GM19438 (cell line): ENCODE data around the gene ARID1B.

Source experiments
- ATAC-seq: cut with Tn5 transposase; IDR thresholded peaks from one replicate; pipeline ENCODE4 v1.9.1; 2021; ENCODE audit warnings: low read depth; ENCODE audit not compliant: unreplicated experiment

Gene ARID1B

GRCh38 chr6:157193443-157193996, 416.3 kb downstream of the ARID1B start:
- ATAC-seq = no peak

GRCh38 chr6:157194110-157194509, 416.9 kb downstream of the ARID1B start:
- no peak for ATAC-seq

DNA sequence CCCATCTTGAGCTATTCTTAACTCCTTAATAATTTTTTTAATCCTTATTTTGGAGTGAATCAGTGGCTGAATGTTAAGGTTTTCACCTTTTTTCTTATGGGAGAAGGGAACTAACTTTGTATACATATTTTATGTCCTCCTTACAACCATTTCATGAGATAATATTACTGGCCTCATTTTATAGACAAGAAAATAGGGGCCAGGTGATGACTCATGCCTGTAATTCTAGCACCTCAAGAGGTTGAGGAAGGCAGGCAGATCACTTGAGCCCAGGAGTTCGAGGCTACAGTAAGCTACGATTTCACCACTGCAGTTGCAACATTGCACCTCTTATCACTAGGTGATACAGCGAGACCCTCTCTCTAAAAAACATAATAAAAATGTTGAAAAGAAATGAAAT, 417.5 kb downstream of the ARID1B start:
- no peak for ATAC-seq

DNA sequence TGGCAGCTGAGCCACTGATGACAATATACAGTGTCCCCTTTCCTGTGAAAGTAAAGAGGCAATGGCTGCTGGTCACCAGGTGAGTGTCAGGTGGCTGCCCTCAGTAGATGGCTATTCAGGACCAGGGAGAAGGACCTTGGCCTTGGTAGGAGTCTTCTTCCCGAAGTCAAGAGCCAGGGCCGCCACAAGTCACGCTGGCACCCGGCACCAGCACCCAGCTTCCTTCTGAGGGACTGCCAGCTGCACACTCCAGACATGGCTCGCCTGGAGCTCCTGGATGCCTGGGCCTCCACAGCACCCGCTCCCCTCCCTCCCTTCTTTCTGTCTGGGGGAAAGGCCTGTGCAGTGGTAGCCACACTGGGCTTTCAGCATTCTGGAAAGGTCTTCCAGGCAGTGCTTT, 419.2 kb downstream of the ARID1B start:
- ATAC-seq = no peak

GRCh38 chr6:157198425-157199279, 421.5 kb downstream of the ARID1B start:
- no peak for ATAC-seq

DNA sequence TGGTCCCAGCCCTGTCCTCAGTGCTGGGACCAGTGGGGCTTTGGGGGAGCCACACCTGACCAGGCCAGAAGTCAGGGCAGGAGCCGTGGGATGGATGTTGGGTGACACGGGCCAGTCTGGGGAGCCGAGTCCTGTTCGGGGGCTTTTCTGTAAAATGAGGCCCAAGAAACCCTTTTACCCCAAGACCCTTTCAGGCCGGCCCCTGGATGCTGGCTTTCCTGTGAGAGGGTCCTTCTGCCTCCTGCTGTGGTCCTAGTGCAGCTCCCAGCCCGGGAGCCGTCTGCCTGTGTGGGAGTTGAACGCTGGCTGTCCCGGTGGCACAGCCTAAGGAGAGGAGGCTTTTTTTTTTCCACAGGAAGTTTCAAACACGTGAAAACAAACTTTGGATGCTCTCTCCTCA, 422.9 kb downstream of the ARID1B start:
- ATAC-seq = no peak

DNA sequence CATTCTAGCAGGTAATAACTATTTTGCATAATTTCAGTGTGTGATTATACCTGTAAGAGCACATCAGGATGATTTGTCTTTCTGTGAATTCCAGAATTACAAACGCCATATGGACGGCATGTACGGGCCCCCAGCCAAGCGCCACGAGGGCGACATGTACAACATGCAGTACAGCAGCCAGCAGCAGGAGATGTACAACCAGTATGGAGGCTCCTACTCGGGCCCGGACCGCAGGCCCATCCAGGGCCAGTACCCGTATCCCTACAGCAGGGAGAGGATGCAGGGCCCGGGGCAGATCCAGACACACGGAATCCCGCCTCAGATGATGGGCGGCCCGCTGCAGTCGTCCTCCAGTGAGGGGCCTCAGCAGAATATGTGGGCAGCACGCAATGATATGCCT, 423.4 kb downstream of the ARID1B start:
- no peak for ATAC-seq

DNA sequence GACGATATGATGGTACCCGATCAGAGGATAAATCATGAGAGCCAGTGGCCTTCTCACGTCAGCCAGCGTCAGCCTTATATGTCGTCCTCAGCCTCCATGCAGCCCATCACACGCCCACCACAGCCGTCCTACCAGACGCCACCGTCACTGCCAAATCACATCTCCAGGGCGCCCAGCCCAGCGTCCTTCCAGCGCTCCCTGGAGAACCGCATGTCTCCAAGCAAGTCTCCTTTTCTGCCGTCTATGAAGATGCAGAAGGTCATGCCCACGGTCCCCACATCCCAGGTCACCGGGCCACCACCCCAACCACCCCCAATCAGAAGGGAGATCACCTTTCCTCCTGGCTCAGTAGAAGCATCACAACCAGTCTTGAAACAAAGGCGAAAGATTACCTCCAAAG, 423.9 kb downstream of the ARID1B start:
- ATAC-seq = no peak

- peak; percentile 100 for ATAC-seq
Measured at GRCh38 chr6:157203312-157203744, 426.1 kb downstream of the ARID1B start.

GRCh38 chr6:157203764-157204163, 426.6 kb downstream of the ARID1B start:
- ATAC-seq = no peak

DNA sequence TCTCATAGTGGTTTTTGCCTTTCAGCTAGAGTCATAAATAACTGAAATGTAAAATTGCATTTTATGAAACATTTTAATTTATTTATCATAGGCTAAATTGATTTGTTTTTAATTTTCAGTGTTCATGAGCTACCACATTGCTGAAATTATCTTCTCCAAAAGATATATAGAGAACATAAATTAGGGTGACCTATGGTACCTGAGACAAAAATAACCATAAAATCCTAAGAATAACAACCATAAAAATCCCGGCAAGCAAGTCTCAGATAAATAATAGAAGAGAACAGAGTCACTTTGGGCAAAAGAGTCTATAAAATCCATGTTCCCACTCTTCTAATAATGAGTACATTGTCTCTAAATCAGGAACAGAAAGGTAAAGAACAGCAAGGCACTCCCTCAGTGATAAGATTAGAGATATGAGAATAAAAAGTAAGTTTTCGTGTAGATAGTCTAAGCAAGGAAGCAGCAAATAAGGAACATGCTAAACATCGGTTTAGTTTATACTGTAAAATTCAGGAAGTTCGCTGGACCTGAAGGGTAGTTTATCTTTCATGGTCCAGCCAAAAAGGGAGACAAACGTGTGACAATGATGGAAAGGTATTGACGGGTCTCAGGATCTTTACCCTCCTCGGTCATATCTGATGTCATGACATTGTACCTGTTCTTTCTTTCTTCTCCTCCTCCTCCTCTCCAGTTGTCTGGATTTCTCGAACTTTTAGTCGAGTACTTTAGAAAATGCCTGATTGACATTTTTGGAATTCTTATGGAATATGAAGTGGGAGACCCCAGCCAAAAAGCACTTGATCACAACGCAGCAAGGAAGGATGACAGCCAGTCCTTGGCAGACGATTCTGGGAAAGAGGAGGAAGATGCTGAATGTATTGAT, 428.5 kb downstream of the ARID1B start:
- no peak for ATAC-seq

DNA sequence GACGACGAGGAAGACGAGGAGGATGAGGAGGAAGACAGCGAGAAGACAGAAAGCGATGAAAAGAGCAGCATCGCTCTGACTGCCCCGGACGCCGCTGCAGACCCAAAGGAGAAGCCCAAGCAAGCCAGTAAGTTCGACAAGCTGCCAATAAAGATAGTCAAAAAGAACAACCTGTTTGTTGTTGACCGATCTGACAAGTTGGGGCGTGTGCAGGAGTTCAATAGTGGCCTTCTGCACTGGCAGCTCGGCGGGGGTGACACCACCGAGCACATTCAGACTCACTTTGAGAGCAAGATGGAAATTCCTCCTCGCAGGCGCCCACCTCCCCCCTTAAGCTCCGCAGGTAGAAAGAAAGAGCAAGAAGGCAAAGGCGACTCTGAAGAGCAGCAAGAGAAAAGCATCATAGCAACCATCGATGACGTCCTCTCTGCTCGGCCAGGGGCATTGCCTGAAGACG, 429.2 kb downstream of the ARID1B start:
- ATAC-seq = no peak

DNA sequence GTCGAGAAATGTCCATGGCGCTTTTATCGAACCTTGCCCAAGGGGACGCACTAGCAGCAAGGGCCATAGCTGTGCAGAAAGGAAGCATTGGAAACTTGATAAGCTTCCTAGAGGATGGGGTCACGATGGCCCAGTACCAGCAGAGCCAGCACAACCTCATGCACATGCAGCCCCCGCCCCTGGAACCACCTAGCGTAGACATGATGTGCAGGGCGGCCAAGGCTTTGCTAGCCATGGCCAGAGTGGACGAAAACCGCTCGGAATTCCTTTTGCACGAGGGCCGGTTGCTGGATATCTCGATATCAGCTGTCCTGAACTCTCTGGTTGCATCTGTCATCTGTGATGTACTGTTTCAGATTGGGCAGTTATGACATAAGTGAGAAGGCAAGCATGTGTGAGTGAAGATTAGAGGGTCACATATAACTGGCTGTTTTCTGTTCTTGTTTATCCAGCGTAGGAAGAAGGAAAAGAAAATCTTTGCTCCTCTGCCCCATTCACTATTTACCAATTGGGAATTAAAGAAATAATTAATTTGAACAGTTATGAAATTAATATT, 430.4 kb downstream of the ARID1B start:
- no peak for ATAC-seq

GRCh38 chr6:157209865-157210530, 432.8 kb downstream of the ARID1B start:
- no peak for ATAC-seq

GRCh38 chr6:157210954-157211353, 433.8 kb downstream of the ARID1B start:
- no peak for ATAC-seq

GRCh38 chr6:157211603-157212455, 434.7 kb downstream of the ARID1B start:
- ATAC-seq = no peak

DNA sequence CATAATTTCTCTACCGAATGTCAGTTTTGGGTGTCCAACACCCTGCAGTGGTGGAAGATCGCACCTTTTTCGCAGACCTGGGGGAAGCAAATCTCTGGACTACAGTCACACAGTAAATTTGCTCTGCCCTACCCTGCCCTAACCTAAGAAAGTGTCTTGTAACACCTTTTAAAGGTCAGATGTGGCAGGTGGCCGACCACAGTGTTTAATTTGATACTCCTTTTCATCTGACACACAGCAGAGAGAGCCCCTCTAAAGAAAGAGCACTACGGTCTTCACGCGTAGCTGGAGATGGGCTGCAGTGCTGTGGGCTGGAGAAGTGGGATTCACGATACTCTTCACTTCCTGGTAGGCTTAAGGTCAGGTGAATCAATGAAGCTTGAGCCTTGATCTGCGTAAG, 436.2 kb downstream of the ARID1B start:
- ATAC-seq = no peak

DNA sequence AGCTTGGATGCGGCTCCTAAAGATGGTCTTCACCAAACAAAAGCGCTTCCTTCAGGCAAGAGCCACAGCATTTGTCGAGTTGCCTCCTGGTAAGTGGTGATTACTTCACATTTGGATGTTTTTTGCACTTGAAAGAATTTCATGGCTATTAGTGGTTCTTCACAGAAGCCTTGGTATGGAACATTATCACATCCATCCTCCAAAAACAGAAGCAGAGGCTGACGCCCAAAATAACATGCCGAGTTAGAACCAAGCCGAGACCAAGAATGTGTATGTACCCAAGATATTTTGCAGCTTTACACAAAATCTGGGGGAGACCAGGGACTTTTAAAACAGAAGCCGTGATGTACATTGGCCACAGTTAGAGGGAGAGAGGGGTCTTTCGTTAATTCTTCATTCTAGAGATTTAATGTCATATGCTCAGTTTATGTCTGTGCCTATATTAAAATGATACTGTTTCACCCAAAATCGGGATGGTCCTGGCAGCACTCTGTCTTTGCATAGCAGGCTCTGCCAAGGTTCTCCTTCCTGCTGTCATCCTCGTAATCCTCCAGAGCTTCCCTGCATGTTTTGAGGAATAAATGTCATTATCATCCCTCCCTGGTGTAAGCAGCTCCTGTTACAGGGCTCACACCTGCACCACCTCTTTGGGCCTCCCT, 436.9 kb downstream of the ARID1B start:
- no peak for ATAC-seq

DNA sequence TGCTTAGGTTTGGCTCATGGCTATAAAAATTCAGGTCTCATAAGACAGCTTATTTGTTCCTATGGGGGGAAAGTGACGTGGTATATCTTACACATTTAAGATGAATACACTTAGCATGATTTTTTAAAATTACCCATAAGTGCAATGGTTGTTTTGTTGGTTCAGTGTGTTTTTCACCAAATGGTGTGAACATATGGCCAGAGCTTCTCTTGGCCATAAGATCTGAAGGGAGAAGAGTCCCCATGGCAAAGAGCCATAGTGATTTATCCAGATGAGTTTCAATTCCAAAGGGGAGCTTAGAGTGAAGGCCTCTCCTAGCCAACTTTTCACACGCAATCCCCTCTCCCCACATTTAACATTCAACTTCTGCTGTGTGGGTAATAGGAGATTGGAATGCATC, 438.5 kb downstream of the ARID1B start:
- ATAC-seq = no peak
